GM21381 (cell line): ENCODE measurements around the gene COL6A1.

Source experiments
- ATAC-seq: cut with Tn5 transposase; IDR thresholded peaks from one replicate; pipeline ENCODE4 v1.9.1; 2021; ENCODE audit warnings: mild to moderate bottlenecking, moderate library complexity; ENCODE audit not compliant: unreplicated experiment

COL6A1 gene

GRCh38 chr21:45980271-45980670 is 1.3 kb upstream of the COL6A1 start:
- ATAC-seq: no peak

DNA sequence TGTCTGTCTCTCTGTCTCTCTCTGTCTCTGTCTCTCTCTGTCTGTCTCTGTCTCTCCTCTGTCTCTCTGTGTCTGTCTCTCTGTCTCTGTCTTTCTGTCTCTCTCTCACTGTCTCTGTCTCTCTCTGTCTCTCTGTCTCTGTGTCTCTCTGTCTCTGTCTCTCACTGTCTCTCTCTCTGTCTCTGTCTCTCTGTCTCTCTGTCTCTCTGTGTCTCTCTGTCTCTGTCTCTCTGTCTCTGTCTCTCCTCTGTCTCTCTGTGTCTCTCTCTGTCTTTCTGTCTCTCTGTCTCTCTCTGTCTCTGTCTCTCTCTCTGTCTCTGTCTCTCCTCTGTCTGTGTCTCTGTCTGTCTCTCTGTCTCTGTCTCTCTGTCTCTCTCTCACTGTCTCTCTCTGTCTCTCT is 873 bp upstream of the COL6A1 start:
- no peak for ATAC-seq

DNA sequence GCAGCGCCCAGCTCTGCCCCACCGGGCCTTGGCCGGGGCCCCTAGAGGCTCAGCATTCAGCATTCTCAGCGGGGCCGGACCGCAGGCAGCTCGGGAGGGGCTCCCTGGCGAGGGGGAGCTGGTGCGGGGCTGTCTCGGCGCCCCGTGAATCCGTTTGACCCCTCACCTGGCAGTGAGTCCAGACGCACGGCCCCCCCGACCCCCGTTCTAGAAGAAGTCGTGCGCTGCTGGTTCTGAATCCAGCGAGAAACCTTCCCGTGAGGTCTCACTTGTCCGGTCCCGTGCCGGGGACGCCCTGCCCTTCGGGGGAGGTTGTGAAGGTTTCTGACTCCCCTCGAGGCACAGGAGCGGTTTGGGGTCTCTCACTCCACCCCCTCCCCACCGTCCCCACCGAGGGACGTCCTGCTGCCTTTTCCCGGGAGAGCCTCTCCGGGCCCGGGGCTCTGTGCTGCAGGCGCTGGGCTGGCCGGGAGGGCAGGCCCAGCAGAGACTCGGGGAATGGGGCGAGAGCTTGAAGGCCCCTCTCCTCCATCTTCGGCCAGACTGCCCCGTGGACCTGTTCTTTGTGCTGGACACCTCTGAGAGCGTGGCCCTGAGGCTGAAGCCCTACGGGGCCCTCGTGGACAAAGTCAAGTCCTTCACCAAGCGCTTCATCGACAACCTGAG is 655 bp downstream of the COL6A1 start:
- ATAC-seq: no peak

DNA sequence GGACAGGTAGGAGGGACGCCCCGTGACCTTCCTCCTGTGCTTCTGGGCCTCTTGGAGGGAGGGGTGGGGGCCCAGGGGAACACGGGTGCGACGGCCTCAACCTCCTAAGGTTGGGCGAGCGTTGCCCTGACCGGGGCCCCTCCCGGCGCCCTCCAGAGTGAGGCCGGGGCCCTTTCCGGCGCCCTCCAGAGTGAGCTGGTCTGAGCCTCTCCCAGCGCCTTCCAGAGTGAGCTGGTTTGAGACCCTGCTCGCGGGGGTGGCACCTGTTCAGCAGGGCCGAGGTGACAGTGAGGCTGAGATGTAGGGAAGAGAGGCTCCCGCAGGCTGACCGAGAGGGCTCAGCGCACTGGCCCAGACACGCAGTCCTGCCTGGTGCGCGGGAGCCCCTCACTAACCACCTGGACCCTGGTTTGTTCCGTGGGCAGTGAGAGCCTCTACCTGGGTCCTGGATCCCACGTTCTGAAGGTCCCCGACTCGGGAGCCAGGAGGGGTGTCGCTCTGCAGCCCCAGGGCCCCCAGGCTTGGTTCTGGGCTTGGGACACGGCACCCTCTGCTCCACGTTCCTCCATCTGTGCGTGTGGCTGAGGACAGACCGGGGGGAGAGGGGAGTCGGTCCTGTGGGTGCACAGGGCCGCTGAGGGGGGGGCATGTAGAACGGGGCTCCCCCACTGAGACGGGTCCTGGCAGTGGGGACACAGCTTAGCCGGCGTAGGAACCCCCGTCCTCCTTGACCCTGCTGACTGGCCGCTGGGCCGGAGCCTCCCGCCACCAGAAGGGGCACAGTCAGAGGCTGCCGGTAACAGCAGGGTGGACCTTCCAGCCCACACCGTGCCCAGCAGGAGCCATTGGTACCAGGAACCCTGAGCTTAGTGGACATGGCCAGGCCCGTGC is 1.4 kb downstream of the COL6A1 start:
- ATAC-seq: no peak

DNA sequence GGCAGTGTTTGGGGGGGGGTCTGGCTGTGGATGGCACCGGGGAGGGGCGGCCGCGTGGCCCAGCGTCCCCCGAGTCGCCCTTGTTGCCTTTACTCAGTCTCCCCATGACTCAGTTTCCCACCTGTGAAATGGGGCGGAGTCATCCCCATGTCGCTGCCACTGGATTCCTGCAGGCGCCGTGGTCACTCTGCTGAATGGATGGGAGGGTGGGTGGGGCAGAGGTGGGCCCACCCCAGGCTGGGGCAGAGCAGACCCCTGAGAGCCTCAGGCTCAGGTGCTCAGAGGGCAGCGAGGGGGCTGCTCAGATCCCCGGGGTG is 2.0 kb downstream of the COL6A1 start:
- no peak for ATAC-seq

GRCh38 chr21:45983981-45984551 is 2.5 kb downstream of the COL6A1 start:
- no peak for ATAC-seq

- ATAC-seq: no peak
These were observed 3.1 kb downstream of the COL6A1 start for GRCh38 chr21:45984584-45985095.

GRCh38 chr21:45985471-45986315 is 4.1 kb downstream of the COL6A1 start:
- ATAC-seq: no peak

DNA sequence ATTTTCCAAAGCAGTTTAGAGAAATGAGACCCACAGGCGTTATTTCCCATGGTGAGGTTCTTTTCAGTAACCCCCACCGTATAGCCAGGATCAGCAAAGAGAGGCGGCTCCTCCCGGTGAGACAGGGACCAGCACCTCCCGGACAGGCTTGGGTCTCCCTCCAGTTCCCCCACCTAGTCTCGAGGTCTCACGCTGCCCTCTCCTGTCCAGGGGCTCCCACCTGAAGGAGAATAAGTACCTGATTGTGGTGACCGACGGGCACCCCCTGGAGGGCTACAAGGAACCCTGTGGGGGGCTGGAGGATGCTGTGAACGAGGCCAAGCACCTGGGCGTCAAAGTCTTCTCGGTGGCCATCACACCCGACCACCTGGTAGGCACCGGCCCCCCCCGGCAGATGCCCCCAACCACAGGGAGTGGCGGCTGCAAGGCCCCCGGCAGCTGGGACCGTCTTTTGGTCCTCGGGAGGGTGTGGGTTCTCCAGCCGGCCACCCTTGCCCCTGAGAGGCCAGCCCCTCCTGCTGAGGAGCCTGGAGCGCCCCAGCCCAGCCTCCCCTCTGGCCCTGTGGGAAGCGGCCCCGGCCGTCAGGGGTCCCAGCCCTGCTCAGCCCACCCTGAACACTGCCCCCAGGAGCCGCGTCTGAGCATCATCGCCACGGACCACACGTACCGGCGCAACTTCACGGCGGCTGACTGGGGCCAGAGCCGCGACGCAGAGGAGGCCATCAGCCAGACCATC is 4.9 kb downstream of the COL6A1 start:
- ATAC-seq: no peak

DNA sequence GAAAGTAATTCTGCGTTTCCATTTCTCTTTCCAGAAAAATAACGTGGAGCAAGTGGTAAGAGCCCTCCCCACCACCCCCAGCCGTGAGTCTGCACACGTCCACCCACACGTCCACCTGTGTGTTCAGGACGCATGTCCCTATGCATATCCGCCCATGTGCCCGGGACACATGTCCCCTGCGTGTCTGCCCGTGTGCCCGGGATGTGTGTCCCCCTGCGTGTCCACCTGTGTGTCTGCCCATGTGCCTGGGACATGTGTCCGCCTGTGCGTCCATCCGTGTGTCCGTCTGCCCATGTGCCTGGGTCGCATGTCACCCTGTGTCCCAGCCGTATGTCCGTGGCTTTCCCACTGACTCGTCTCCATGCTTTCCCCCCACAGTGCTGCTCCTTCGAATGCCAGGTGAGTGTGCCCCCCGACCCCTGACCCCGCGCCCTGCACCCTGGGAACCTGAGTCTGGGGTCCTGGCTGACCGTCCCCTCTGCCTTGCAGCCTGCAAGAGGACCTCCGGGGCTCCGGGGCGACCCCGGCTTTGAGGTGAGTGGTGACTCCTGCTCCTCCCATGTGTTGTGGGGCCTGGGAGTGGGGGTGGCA is 5.6 kb downstream of the COL6A1 start:
- no peak for ATAC-seq

DNA sequence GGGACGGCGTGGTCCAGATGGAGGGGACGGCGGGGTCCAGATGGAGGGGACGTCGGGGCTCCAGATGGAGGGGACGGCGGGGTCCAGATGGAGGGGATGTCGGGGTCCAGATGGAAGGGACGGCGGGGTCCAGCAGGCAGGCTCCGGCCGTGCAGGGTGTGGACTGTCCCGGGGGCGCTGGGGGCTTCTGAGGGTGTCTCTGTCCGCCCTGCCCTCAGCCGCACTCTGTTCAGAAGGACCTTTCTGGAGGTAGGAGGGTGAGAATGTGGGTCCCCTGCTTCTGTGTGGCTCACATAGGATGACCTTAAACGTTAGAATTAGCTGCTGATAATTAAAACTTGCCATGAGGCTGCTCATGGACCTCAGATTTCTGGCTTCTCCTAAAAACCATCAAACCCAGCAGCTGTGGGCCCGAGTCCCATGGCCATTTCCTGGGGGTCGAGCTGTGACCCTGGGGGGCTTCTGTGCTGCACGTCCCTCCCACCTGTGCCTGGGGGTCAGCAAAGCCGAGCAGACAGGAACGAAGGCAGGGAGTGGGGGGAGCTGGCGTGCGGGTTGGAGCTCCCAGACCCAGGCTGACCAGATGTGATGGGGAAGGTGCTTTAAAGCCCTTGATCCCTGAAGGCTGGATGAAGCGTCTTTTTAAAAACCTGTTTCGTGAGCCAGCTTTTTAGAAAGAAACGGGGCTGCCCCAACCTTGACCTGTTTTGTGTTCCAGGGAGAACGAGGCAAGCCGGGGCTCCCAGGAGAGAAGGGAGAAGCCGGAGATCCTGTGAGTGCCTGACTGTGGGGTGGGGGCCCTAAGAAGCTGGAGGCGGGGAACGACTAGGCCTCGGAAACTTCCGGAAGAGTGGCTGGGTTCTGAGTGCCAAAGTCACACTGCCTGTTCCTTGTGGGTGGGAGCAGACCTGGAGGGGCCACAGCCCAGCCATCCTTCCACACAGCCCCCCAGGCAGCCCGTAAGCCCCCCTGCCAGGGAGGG is 7.1 kb downstream of the COL6A1 start:
- ATAC-seq: no peak

- no peak for ATAC-seq
These were observed 7.9 kb downstream of the COL6A1 start for GRCh38 chr21:45989355-45990048.

DNA sequence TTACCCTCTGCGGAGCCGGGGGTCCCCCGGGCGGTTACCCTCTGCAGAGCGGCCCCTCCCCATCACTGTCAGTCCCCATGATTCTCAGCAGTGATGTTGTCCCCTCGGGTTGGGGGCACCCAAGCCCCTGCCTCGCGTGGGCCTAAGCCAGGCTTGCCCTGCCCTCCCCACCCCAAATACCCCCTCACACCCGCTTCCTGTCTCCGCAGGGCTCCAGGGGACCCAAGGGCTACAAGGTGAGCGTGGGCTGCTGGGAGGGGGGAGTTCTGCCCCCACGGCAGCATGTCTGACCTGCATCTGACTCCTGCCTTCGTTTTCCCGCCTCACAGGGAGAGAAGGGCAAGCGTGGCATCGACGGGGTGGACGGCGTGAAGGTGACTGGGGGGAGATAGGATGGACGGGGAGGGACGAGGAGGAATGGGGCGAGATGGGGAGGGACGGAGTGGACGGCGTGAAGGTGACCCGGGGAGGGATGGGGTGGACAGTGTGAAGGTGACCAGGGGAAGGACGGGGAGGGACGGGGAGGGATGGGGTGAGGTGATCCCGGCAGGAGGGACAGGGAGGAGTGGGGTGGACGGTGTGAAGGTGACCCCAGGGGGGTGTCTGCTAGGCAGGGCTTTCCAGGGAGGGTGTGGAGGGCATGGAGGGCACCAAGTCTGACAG is 8.6 kb downstream of the COL6A1 start:
- ATAC-seq: no peak

DNA sequence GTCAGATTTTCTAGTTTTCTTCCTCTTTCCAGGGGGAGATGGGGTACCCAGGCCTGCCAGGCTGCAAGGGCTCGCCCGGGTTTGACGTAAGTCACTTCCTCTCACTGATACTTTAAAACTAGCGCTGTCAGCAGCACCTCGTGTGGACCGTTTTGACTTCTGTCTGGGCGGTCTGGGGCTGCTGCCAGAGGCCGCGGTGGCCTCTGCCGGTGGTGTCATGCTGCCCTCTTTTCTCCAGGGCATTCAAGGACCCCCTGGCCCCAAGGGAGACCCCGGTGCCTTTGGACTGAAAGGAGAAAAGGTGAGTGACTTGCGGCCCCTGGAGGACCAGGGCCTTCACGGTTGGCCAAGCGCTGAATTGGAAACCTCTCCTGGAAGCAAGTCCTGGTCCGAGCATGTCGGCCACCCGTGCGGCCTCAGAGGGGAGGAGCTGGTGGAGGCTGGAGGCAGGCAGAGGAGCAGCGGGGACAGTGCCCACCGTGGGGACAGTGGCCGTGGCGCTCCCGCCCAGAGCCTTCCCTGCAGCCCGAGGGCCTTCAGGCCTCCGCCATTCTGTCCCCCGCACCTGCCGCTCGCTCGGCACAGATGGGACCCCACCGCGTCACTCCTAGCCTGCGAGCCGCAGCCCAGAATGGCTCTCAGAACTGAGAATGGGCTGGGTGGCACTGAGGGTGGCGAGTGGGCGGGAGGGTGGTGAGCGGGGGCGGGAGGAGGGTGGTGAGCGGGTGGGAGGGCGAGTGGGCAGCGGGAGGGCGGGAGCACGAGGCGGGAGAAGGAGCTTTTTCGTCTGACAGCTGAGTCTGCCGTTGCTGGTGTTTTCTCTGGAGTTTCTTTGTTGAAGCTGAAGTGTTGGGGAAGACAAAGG is 9.4 kb downstream of the COL6A1 start:
- no peak for ATAC-seq

DNA sequence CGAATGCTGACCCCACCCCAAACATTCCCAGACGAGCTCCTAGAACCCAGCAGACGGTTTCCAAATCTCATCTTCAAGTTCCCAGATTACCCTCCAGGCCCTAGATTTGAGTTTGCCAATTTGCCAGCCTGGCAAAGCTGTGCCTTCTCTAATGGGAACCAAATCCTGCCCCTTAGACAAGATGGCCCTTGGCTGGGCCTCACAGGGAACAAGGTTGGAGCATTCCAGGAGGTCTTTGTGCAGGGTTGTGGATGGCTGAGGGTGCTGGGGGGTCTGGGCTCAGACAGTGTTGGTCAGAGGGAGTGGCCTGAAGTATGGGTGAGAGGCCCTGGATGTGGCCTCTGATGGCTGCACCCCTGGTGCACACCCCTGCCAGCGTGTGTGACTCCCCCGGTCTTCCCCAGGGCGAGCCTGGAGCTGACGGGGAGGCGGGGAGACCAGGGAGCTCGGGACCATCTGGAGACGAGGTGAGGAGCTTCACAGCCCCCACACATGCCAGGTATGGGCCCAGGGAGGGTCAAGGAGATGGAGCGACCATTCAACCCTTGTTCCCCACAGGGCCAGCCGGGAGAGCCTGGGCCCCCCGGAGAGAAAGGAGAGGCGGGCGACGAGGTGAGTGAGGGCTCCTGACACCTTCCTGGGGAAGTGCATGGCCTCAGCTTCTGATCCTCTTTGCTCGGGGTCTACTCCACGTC is 10.2 kb downstream of the COL6A1 start:
- no peak for ATAC-seq
